ENCODE data around the gene NEURL3. TPM values are rescaled to one million over a fixed set of nuclear protein-coding genes. Genes with fewer than 3 reads are reported as not detected.
"Not testable (repeated sequence)": the region's sequence is repeated elsewhere in the genome, so short reads cannot be mapped to it uniquely, and the experiment has no call there.

The NEURL3 gene
- 0.16 TPM for total RNA-seq

GRCh38 chr2:96505231-96505889 lies at the start of gene NEURL3:
Gene NEURL3 (minus strand): TSS chr2:96505357. CDS start chr2:96505286, 71 bp downstream.
- DNase-seq: no peak

GRCh38 chr2:96554293-96555145 lies 49.4 kb upstream of the NEURL3 start:
- DNase-seq: no peak

GRCh38 chr2:96553957-96554292 lies 48.8 kb upstream of the NEURL3 start:
- not testable (repeated sequence) for DNase-seq

- DNase-seq: no peak
Measured at GRCh38 chr2:96553176-96553956, 48.2 kb upstream of the NEURL3 start.

GRCh38 chr2:96552315-96553175 lies 47.4 kb upstream of the NEURL3 start:
- no peak for DNase-seq

GRCh38 chr2:96551605-96552314 lies 46.6 kb upstream of the NEURL3 start:
- DNase-seq: no peak

- no peak for DNase-seq
Measured at GRCh38 chr2:96550787-96551604, 45.8 kb upstream of the NEURL3 start.

GRCh38 chr2:96549967-96550786 lies 45.0 kb upstream of the NEURL3 start:
- no peak for DNase-seq

GRCh38 chr2:96549466-96549785 lies 44.3 kb upstream of the NEURL3 start:
- DNase-seq: no peak

GRCh38 chr2:96548558-96549465 lies 43.7 kb upstream of the NEURL3 start:
- DNase-seq: no peak

- DNase-seq: no peak
Measured at GRCh38 chr2:96547731-96548171, 42.6 kb upstream of the NEURL3 start.

GRCh38 chr2:96547203-96547641 lies 42.1 kb upstream of the NEURL3 start:
- no peak for DNase-seq

- DNase-seq: no peak
Measured at GRCh38 chr2:96546797-96547196, 41.6 kb upstream of the NEURL3 start.

- no peak for DNase-seq
Measured at GRCh38 chr2:96546321-96546720, 41.2 kb upstream of the NEURL3 start.

GRCh38 chr2:96542357-96542977 lies 37.3 kb upstream of the NEURL3 start:
- DNase-seq: no peak

- no peak for DNase-seq
Measured at GRCh38 chr2:96541398-96542152, 36.4 kb upstream of the NEURL3 start.

GRCh38 chr2:96540136-96540535 lies 35.0 kb upstream of the NEURL3 start:
- no peak for DNase-seq
